IMR-90 (cell line): ENCODE data around the gene ARHGEF39.

Experiments used
- CHD1 ChIP-seq: IDR thresholded peaks from 2 replicates; pipeline ENCODE4 v1.6.1; 2012; ENCODE audit warnings: low read depth, low read length, improper control_type of control experiment
- MAFK ChIP-seq: IDR thresholded peaks from 2 replicates; pipeline ENCODE4 v1.6.1; 2012; ENCODE audit warnings: low read depth, low read length, improper control_type of control experiment
- MXI1 ChIP-seq: IDR thresholded peaks from 2 replicates; pipeline ENCODE4 v1.6.1; 2012; ENCODE audit warnings: low read depth, mild to moderate bottlenecking, low read length, moderate library complexity, borderline replicate concordance
- POLR2A ChIP-seq: IDR thresholded peaks from 2 replicates; pipeline ENCODE4 v1.6.1; 2012; ENCODE audit warnings: mild to moderate bottlenecking, low read depth, low read length
- RAD21 ChIP-seq: IDR thresholded peaks from 2 replicates; pipeline ENCODE4 v1.6.1; 2012; ENCODE audit warnings: low read length, improper control_type of control experiment
- RCOR1 ChIP-seq: IDR thresholded peaks from 2 replicates; pipeline ENCODE4 v1.6.1; 2012; ENCODE audit warnings: mild to moderate bottlenecking, low read length, improper control_type of control experiment; ENCODE audit not compliant: insufficient replicate concordance
- SMC3 ChIP-seq: fragments of 150-350 bp; IDR thresholded peaks from 2 replicates; pipeline ENCODE4 v1.6.1; 2016; ENCODE audit warnings: low read depth, mild to moderate bottlenecking, antibody characterized with exemption, low read length, moderate library complexity
- TF ChIP-seq, protein P1 (sequence below): conservative IDR thresholded peaks from 2 replicates; pipeline ENCODE4 v1.5.1; 2012; ENCODE audit warnings: mild to moderate bottlenecking, low read depth, low read length, improper control_type of control experiment

DNA sequence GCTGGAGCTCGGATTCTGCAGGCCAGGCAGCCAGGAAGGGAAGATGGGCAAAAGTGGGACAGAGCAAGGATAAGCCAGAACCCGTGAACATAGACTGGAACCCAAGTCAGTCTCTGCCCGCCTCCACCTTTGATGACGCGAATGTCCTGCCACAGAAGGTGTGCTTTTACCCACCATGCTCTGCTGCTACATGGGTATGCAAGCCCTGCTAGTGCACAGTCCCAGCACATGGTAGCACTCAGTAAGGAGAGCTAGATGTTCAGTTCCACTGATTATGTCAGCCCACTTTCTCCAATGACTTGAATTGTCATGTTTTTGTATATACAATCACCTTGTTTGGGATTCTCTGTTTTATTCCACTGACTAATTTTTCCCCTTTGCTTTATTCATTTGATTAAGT, 35.4 kb downstream of the ARHGEF39 start:
- TF ChIP-seq, protein P1, sequence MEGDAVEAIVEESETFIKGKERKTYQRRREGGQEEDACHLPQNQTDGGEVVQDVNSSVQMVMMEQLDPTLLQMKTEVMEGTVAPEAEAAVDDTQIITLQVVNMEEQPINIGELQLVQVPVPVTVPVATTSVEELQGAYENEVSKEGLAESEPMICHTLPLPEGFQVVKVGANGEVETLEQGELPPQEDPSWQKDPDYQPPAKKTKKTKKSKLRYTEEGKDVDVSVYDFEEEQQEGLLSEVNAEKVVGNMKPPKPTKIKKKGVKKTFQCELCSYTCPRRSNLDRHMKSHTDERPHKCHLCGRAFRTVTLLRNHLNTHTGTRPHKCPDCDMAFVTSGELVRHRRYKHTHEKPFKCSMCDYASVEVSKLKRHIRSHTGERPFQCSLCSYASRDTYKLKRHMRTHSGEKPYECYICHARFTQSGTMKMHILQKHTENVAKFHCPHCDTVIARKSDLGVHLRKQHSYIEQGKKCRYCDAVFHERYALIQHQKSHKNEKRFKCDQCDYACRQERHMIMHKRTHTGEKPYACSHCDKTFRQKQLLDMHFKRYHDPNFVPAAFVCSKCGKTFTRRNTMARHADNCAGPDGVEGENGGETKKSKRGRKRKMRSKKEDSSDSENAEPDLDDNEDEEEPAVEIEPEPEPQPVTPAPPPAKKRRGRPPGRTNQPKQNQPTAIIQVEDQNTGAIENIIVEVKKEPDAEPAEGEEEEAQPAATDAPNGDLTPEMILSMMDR: no peak
- no peak for TF ChIP-seq RAD21
- TF ChIP-seq POLR2A: no peak
- TF ChIP-seq MXI1: no peak
- TF ChIP-seq SMC3: no peak
- no peak for TF ChIP-seq MAFK
- no peak for TF ChIP-seq RCOR1
- no peak for TF ChIP-seq CHD1
